Activated CD4-positive, alpha-beta T cell treated with anti-CD3 and anti-CD28 coated beads, Interleukin-2, Interleukin-6, amounts not matched to agents 100 ng/mL and 50 ng/mL, durations not matched to agents 16 hours and 8 hours (primary cell): ENCODE measurements around the gene LMNA.

ENCODE experiments used
- DNase-seq: peaks from one replicate; pipeline ENCODE4 v3.0.0-alpha.2; 2020

The LMNA gene

GRCh38 chr1:156082309-156083091, 32.0 kb upstream of the LMNA start, which contains the start of gene MEX3A:
Gene MEX3A, minus strand, starts transcription at chr1:156082465. Its CDS starts 467 bp downstream, at chr1:156081998.
- DNase-seq = peak; percentile 67

- no peak for DNase-seq
These were observed 30.4 kb upstream of the LMNA start for GRCh38 chr1:156083800-156084790.

GRCh38 chr1:156086256-156086662, 28.3 kb upstream of the LMNA start:
- no peak for DNase-seq

- no peak for DNase-seq
These were observed 24.8 kb upstream of the LMNA start for GRCh38 chr1:156089704-156090103.

- DNase-seq = no peak
These were observed 24.2 kb upstream of the LMNA start for GRCh38 chr1:156090138-156090839.

DNA sequence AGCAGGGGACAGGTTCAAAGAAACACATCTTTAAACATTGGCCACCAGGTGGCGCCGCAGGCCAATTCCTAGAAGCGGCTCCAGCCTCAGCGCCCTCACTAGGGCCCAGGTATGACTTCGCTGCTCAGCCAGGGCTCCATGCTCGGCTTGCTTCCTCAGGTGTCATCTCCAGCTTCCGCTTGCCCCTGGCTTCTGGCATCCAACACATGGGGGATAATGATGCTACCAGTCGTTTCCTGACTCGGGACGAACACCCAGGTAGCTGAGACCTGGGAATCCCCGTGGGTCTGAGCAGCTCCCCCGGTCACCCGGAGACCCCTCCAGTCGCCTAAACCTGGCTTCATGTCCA, 23.7 kb upstream of the LMNA start:
- peak; percentile 93 for DNase-seq

- no peak for DNase-seq
These were observed 22.9 kb upstream of the LMNA start for GRCh38 chr1:156091610-156092009.

DNA sequence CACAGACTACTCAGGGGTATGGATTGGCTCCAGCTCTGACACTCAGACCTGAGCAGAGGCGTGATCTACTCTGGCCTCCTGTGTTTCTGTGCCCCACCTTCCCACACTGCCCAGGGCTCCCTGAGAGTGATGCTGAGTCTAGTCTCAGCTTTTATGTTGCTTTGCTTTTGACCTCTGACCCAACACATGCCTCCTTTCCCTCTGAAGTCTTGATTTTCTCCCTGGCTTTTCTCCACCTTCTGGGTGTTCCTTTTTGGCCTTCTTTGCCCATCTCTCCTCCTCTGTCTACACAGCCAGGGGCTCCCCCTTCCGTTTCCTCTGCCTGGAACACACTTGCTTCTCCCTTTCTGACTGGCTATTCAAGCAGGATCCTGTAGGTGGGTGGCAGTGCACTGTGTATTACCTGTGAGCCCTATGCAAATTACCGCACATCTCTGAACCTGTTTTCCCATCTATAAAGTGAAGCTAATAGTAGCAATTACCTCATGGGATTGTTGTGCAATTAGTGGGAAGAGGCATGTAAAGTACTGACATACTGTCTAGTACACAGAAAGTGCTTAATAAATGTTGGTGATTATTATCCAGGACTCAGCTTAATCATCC, 18.5 kb upstream of the LMNA start:
- peak; percentile 58 for DNase-seq

DNA sequence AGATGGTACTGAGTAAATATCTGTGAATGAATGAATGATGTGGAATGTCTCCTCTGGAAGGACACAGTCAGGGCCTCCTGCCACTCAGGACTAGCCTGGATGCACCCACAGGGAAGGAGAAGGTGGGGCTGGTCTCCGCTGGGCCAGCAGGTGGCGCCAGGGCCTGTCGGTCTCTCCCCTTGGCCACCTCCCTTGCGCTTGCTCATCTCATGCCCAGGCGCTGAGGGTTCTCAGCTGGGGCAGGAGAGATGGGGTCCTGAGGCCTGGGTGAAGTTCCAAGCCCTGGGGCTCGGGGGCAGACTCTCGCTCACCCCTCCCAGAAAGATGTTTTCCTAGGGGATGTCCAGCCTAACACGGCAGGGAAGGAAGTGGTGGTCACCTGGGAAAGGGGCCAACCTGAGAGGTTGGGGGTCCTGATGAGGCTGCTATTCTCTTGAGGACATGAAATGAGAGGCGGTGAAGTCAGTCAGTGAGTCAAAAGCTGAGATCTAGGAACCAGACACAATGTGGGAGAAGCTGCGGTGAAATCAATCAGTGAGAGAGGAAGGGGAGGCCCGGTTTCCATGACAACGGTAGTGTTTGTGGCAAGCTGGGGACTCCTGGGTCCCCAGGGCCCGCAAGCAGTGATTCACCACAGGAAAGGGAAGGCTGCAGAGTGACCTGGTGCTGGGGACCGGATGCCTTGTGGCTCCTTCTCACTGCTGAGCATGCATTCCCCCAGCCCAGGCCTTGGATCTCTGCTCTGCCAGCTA, 17.7 kb upstream of the LMNA start:
- DNase-seq = peak; percentile 98

- peak; percentile 81 for DNase-seq
These were observed 16.9 kb upstream of the LMNA start for GRCh38 chr1:156097499-156098178.

GRCh38 chr1:156098784-156099183, 15.7 kb upstream of the LMNA start:
- DNase-seq = no peak

GRCh38 chr1:156099282-156099681, 15.2 kb upstream of the LMNA start:
- DNase-seq = no peak

DNA sequence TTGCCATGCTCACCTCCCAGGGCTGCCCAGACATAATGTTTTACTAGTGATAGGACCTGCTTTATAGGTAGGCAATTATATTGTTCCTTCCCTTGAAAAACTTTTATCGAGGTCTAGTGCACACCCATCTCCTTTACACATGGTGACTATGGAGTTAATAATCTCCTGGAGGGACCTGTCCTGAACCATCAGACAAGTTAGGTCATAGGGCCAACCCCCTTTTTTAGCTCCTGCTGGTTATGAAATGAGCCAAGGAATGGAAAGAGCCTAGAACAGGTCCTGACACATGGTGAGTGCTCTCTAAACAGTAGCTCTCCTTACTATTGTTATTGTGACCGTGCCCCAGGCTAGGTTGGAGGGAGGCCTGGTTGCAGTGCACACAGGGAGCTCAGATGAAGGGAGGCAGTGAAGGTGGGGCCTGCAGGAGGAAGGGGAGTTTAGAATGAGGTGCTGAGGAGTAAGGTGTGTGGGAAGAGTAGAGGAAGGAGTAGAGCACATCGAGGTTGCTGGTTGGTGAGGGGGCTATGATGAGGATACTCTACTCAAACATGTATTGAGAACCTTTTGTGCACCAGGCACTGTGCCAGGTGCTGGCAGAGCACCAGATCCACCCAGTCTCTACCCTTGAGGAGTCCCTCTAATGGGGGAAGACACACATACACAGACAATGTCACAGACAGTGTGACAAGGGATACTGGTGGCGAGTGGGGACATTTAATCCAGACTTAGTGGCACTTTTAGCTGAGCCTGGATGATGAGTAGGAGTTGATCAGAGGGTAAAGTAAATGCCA, 14.1 kb upstream of the LMNA start:
- no peak for DNase-seq

DNA sequence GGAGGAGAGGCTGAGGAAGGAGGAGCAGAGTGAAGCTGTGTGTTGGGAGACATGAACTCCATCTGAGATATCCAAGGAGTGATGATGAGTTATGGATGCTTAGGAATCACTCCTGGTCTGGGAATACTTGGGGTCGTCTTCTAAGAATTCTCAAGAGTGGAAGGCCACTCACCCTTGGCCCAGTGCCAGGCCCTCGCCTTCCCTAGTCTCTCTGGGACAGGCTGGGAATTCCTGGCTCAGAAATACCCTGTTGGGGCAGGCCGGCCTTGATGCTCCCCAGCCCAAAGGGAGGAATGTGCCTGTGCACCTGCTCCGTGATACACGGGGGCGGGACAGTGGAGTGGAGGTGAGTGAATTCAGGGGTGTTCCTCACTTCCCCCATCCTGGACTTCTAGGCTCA, 12.6 kb upstream of the LMNA start:
- no peak for DNase-seq

DNA sequence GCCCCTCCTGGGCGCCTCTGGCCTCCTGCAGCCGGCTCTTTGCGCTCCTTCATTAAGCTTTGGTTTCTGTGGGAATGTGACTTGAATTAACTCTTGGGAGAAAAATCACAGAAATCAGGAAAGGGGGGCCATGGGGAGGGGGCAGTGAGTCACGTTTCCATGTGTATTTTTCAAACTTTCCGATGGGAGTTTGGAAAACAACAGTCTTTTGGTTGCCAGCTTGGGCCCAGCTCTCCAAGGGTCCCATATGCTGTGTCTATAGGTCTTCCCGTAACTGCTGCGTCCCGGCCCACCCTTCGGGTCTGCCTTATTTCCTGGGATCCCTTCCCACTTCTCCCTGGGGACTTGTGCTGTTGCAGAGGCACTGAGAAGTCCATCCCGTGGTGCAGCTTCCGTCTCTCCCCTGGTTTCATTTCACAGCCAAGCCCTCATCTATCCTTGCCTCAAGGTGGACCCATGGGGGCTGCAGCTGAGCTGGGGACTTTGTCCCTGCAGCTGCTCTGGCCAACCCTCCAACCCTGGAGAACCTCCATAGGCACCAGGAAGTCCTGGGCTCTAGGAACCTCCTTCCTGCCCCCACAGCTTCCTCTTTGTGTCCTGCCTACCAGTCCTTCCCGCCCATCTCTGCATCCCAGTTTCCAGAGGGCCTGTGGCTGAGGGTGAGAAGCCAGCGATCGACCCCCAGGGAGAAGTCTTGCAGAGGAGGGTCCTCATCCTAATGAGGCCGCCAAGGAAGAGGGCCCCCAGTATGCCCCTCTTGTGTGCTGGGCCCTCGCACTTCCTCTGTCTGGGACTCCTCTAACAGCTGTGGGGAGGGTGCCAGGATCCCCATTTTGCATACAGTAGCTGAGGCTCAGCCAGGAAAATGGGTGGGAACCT, 11.6 kb upstream of the LMNA start:
- DNase-seq = no peak

- peak; percentile 49 for DNase-seq
These were observed 11.0 kb upstream of the LMNA start for GRCh38 chr1:156103521-156103947.

DNA sequence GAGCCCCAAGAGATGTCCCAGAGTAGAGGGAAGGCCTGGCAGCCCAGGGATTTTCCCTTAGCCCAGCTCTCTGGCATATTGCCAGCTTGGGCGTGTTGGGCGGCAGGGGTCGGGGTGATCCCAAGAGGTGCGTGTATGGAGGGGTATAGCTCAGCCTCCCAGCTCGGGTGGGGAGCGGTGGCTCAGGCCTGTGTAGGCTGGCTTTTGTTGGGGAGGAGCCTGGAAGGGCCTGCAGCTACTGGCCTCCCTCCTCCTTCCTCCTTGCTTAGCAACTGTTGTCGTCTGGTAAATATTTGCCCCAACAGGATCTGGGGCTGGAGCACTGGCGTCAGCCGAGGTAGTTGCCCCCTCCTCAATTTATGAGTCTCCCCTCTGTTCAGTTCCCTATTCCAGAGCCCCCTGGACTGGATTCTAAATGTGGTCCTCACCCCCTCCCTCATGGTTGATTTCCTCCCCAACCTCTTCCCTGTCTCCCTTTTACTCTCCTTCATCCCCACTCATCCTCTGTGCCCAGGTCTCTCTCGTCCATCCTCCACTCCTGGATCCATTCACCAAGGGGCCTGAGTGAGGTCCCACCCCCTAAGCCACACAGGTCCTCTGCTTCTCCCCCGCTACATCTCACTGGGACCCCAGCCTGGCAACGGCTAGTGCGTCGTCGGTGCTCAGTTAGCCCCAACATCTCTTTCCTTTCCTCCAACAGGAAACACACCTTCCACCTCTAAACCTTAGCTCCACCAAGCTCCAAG, 10.3 kb upstream of the LMNA start:
- peak; percentile 68 for DNase-seq
